ENCODE data around the gene ZBTB42. TPM values are rescaled to one million over a fixed set of nuclear protein-coding genes. Genes with fewer than 3 reads are reported as not detected.
A peak's percentile ranks its signal among the peaks of the same experiment; 100 is the strongest.

ZBTB42 gene
- total and polyA plus RNA-seq, 2 of the 13 experiments (the other 11 are each of a cell fraction or from before 2014, with no cell fraction given): 2.8 to 4.2 TPM

DNA sequence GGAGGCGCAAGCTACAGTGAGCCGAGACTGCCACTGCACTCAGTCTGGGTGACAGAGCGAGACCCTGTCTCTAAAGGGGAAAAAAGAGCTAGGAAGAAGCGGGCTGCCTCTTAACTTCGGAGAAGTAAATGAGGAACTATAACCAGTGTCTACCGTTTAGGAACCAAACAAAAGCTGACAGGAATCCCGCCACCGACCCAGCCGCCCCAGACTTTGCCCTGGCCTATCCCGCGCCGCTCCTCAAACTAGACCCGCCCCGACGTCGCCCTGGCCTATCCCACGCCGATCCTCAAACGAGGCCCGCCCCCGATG lies 48.5 kb upstream of the ZBTB42 start (continued):
- TF ChIP-seq MTF2 (CRISPR knock-in tag; IDR thresholded peaks at IDR 0.05; ENCODE audit: borderline replicate concordance) (0 out of 2 replicates have a peak, but pooled peaks have one; percentile 1), SUZ12 (IDR thresholded peaks at IDR 0.05; ENCODE audit: low read depth, low read length) (no peak), KAT7 (CRISPR knock-in tag; IDR thresholded peaks at IDR 0.05; ENCODE audit: borderline replicate concordance) (0 out of 2 replicates have a peak, but pooled peaks have one; percentile 2), DR1 (CRISPR knock-in tag; IDR thresholded peaks at IDR 0.05) (no peak), ZNF879 (CRISPR knock-in tag; IDR thresholded peaks at IDR 0.05) (peak; percentile 29; the same call in 1 of the 2 replicates), SYNCRIP (IDR thresholded peaks at IDR 0.05; ENCODE audit: insufficient read depth, low read depth, low read length) (no peak), ZFP62 (CRISPR knock-in tag; IDR thresholded peaks at IDR 0.05) (no peak), ZNF75D (CRISPR knock-in tag; IDR thresholded peaks at IDR 0.05; ENCODE audit: borderline replicate concordance) (no peak), ZNF782 (CRISPR knock-in tag; IDR thresholded peaks at IDR 0.05; ENCODE audit: borderline replicate concordance) (no peak), ARNT (IDR thresholded peaks at IDR 0.05) (no peak), MXD4 (CRISPR knock-in tag; IDR thresholded peaks at IDR 0.05) (no peak), ZNF614 (CRISPR knock-in tag; IDR thresholded peaks at IDR 0.05; ENCODE audit: borderline replicate concordance) (no peak)
- TF ChIP-seq, protein P1, sequence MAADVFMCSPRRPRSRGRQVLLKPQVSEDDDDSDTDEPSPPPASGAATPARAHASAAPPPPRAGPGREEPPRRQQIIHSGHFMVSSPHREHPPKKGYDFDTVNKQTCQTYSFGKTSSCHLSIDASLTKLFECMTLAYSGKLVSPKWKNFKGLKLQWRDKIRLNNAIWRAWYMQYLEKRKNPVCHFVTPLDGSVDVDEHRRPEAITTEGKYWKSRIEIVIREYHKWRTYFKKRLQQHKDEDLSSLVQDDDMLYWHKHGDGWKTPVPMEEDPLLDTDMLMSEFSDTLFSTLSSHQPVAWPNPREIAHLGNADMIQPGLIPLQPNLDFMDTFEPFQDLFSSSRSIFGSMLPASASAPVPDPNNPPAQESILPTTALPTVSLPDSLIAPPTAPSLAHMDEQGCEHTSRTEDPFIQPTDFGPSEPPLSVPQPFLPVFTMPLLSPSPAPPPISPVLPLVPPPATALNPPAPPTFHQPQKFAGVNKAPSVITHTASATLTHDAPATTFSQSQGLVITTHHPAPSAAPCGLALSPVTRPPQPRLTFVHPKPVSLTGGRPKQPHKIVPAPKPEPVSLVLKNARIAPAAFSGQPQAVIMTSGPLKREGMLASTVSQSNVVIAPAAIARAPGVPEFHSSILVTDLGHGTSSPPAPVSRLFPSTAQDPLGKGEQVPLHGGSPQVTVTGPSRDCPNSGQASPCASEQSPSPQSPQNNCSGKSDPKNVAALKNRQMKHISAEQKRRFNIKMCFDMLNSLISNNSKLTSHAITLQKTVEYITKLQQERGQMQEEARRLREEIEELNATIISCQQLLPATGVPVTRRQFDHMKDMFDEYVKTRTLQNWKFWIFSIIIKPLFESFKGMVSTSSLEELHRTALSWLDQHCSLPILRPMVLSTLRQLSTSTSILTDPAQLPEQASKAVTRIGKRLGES (CRISPR knock-in tag; IDR thresholded peaks at IDR 0.05; ENCODE audit: borderline replicate concordance): no peak

All from HepG2 (cell line).